ENCODE data around the gene PPIL1.

The PPIL1 gene

DNA sequence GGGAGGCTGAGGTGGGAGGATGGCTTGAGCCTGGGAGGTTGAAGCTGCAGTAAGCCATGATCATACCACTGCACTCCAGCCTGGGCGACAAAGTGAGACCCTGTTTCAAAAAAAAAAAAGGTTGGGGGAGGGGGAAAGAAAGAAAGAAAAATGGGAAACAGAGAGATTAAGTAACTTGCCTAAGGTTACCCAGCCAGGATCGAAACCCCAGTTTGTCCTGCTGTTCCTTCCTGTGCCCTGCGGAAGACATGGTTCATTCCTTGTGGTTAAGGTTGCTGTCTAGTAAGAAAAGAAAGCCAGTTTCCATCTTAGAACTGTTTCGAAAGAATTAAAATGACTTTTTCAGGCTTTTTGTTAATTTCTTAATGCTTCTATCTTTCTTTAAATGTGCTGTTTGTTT lies 41.0 kb upstream of the PPIL1 start:
- TF ChIP-seq, protein P1, sequence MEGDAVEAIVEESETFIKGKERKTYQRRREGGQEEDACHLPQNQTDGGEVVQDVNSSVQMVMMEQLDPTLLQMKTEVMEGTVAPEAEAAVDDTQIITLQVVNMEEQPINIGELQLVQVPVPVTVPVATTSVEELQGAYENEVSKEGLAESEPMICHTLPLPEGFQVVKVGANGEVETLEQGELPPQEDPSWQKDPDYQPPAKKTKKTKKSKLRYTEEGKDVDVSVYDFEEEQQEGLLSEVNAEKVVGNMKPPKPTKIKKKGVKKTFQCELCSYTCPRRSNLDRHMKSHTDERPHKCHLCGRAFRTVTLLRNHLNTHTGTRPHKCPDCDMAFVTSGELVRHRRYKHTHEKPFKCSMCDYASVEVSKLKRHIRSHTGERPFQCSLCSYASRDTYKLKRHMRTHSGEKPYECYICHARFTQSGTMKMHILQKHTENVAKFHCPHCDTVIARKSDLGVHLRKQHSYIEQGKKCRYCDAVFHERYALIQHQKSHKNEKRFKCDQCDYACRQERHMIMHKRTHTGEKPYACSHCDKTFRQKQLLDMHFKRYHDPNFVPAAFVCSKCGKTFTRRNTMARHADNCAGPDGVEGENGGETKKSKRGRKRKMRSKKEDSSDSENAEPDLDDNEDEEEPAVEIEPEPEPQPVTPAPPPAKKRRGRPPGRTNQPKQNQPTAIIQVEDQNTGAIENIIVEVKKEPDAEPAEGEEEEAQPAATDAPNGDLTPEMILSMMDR (IDR thresholded peaks at IDR 0.05; ENCODE audit: low read depth, low read length): no peak
- no peak overlapping the region for H3K4me3 ChIP-seq (ENCODE audit: low read depth, low read length)
- H3K27me3 ChIP-seq: no peaks in the 10 kb centered on the region
- no peak for DNase-seq
- no peaks in the 10 kb centered on the region for H3K9me3 ChIP-seq
- H3K4me1 ChIP-seq: peaks cover 4% of the 10 kb centered on the region
- H3K36me3 ChIP-seq: peaks cover 46% of the 10 kb centered on the region

DNA sequence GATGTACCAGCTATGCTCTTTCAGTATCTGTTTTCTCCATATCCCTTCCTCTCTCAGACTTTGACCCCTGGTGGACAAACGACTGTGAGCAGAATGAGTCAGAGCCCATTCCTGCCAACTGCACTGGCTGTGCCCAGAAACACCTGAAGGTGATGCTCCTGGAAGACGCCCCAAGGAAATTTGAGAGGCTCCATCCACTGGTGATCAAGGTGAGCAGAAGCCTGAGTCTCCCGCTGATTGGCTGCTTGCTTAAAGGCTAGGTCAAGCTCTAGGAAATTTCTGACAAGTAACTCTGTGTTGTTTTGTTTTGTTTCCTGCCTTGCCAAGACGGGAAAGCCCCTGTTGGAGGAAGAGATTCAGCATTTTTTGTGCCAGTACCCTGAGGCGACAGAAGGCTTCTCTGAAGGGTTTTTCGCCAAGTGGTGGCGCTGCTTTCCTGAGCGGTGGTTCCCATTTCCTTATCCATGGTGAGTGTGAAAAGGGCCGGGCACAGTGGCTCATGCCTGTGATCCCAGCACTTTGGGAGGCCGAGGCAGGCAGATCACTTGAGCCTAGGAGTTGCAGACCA lies 39.7 kb upstream of the PPIL1 start:
- peaks cover 4% of the 10 kb centered on the region for H3K4me1 ChIP-seq
- TF ChIP-seq, protein P1 (IDR thresholded peaks at IDR 0.05; ENCODE audit: low read depth, low read length): peak; percentile 9; the same call in 1 of the 2 replicates
- peaks cover 41% of the 10 kb centered on the region for H3K36me3 ChIP-seq
- H3K4me3 ChIP-seq (ENCODE audit: low read depth, low read length): no peak overlapping the region
- no peaks in the 10 kb centered on the region for H3K9me3 ChIP-seq
- no peaks in the 10 kb centered on the region for H3K27me3 ChIP-seq
- no peak for DNase-seq

DNA sequence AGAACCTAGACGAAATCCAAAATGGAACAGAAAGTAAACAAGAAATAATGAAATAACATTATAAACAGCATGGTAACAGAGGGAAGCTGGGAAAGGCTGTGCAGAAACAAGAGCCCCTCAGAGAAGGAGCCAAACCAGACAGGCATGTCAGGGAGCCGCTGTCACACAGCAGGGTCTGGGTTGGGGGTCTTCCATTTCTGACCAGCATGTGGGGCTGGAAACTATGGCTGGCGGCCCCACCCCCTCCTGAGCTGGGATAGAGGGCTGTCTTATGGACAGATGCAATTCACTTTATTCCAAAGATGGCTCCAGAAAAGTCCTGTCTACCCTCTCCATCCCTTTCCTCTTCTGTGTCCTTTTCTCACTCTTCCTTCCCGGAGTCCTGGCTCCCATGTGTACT lies 38.5 kb upstream of the PPIL1 start:
- H3K36me3 ChIP-seq: peaks cover 38% of the 10 kb centered on the region
- no peak overlapping the region for H3K4me3 ChIP-seq (ENCODE audit: low read depth, low read length)
- no peaks in the 10 kb centered on the region for H3K9me3 ChIP-seq
- TF ChIP-seq, protein P1 (IDR thresholded peaks at IDR 0.05; ENCODE audit: low read depth, low read length): no peak
- H3K4me1 ChIP-seq: peaks cover 4% of the 10 kb centered on the region
- DNase-seq: no peak
- H3K27me3 ChIP-seq: no peaks in the 10 kb centered on the region

DNA sequence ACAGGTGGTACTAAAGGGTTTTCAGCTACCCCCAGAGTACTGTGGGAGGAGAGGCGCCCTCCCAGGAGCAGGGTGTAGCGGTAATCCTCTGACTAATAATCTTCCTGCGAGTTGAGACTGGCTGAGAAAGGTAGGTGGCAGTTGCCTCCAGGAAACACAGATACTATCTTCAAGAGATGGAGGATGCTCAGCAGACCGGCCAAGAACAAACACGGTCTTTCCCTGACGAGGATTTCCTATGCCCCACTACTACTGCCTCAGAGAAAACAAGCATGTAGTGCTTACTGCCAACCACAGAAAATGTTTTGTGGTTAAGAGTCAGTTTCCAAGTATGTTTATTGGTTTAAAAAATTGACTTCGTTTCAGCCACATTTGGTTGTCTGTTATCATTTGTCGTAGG lies 38.0 kb upstream of the PPIL1 start:
- H3K4me1 ChIP-seq: peaks cover 4% of the 10 kb centered on the region
- H3K4me3 ChIP-seq (ENCODE audit: low read depth, low read length): no peak overlapping the region
- DNase-seq: no peak
- no peaks in the 10 kb centered on the region for H3K9me3 ChIP-seq
- H3K36me3 ChIP-seq: peaks cover 38% of the 10 kb centered on the region
- no peaks in the 10 kb centered on the region for H3K27me3 ChIP-seq
- TF ChIP-seq, protein P1 (IDR thresholded peaks at IDR 0.05; ENCODE audit: low read depth, low read length): no peak

DNA sequence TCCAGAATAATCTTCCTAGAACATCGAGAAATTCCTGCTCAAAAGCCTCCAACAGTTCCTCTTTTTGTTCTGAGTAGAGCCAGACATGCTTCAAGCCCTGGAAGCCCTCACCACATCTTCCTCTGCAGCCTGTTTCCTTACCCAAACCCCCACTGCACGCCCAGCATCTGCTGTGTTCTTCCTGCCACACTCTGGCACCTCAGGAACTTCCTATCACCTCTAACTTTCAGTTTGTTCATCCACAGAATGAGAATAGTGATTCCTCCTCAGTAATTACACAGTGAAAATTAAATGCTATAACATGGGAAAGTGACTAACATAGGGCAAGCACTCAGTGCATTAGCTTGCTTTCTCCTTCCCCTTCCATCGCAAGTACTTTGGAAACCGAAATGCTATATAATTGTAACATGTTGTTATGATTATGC lies 37.4 kb upstream of the PPIL1 start:
- H3K4me1 ChIP-seq: peaks cover 4% of the 10 kb centered on the region
- no peak for DNase-seq

DNA sequence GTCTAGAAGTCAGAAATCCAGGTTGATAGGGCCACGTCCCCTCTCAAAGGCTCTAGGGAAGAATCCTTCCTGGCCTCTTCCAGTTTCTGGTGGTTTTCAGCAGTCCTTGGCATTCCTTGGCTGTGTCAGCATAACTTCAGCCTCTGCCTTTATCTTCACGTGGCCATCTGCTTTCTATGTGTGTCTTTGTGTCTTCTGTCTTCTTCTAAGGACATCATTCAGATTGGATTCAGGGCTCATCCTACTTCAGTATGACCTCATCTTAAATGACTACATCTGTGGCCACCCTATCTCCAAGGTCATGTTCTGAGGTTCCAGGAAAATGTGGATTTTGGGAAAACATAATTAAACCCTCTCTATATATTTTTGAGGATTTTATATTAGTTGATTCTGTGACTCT lies 34.1 kb upstream of the PPIL1 start:
- Histone ChIP-seq H3K4me1 (peaks cover 4% of the 10 kb centered on the region), H3K27me3 (no peaks in the 10 kb centered on the region), H3K9me3 (no peaks in the 10 kb centered on the region), H3K4me3 (ENCODE audit: low read depth, low read length) (no peak overlapping the region), H3K36me3 (peaks cover 15% of the 10 kb centered on the region)
- DNase-seq: no peak
- TF ChIP-seq, protein P1 (IDR thresholded peaks at IDR 0.05; ENCODE audit: low read depth, low read length): no peak

More for the DNA sequence above, 37.4 kb upstream of the PPIL1 start:
- TF ChIP-seq, protein P1 (IDR thresholded peaks at IDR 0.05; ENCODE audit: low read depth, low read length): no peak
- Histone ChIP-seq H3K4me3 (ENCODE audit: low read depth, low read length) (no peak overlapping the region), H3K9me3 (no peaks in the 10 kb centered on the region), H3K36me3 (peaks cover 34% of the 10 kb centered on the region), H3K27me3 (no peaks in the 10 kb centered on the region)
